ENCODE measurements around the gene ST8SIA3.

- no peak for TF ChIP-seq CTCF (IDR thresholded peaks at IDR 0.05)
- TF ChIP-seq POLR2A (IDR thresholded peaks at IDR 0.05), result no peak
- TF ChIP-seq EP300 (IDR thresholded peaks at IDR 0.05), result no peak
Observed at GRCh38 chr18:57312346-57313144, 39.8 kb upstream of the ST8SIA3 start.
